Lower leg skin (tissue), 3 donors: ENCODE data around the gene TMC8.

Source experiments
- POLR2A ChIP-seq, 2 donors: fragments of 450-650 bp; IDR thresholded peaks; one replicate each; pipeline ENCODE4 v1.6.1; 2016 to 2017; ENCODE audit warnings: antibody characterized with exemption in 2 of 2, mild to moderate bottlenecking in 1 of 2, moderate library complexity in 1 of 2
- TF ChIP-seq, protein P1 (sequence below), 3 donors: fragments of 450-650 bp; IDR thresholded peaks; one replicate each; pipeline ENCODE4 v1.5.1; 2016; ENCODE audit warnings: antibody characterized with exemption in 3 of 3, mild to moderate bottlenecking in 3 of 3, moderate library complexity in 2 of 3

DNA sequence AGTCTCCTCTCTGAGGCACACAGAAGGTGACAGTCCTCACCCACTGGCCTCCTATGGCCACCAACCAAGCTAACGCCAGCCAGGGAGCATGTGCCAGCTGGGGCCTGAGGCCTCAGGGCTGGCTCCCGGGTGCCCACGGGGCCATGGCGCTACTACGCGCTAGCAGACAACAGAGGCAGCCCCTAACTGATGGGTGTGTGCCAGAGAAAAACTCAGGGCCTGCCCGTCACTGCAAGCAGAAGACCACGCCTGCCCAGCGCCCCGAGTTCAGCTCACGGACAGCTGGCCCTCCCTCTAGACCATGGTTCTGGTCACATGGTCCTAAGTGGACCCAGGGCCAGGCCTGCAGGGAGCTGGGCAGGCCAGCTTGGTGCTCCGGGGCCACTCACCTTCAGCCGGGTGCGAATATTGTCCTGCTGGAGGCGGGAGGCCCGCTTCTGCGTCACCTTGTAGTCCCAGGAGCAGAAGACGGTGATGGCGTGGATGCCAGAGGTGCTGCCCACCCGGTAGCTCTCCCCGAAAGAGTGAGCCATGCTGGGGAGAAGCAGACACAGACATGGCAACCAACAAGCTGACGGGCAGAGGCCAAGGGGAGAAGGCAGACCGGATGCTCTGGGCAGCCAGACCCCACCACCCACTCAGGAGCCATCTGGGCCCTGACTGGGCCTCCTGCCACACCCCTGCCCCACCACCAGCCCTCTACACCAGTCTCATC lies 8.2 kb upstream of the TMC8 start:
- no peak for TF ChIP-seq POLR2A (IDR thresholded peaks at IDR 0.05)
- TF ChIP-seq, protein P1, sequence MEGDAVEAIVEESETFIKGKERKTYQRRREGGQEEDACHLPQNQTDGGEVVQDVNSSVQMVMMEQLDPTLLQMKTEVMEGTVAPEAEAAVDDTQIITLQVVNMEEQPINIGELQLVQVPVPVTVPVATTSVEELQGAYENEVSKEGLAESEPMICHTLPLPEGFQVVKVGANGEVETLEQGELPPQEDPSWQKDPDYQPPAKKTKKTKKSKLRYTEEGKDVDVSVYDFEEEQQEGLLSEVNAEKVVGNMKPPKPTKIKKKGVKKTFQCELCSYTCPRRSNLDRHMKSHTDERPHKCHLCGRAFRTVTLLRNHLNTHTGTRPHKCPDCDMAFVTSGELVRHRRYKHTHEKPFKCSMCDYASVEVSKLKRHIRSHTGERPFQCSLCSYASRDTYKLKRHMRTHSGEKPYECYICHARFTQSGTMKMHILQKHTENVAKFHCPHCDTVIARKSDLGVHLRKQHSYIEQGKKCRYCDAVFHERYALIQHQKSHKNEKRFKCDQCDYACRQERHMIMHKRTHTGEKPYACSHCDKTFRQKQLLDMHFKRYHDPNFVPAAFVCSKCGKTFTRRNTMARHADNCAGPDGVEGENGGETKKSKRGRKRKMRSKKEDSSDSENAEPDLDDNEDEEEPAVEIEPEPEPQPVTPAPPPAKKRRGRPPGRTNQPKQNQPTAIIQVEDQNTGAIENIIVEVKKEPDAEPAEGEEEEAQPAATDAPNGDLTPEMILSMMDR (IDR thresholded peaks at IDR 0.05) = no peak
